Stimulated activated CD4-positive, alpha-beta T cell treated with anti-CD3 and anti-CD28 coated beads, Interleukin-2, amount 100 ng/mL, for 24 hours (primary cell): ENCODE measurements around the gene SPTBN2.
"Not testable (repeated sequence)": the region's sequence is repeated elsewhere in the genome, so short reads cannot be mapped to it uniquely, and the experiment has no call there.

ENCODE experiments used
- DNase-seq, 2 donors: peaks; one replicate each; pipeline ENCODE4 v3.0.0-alpha.2; 2020

The SPTBN2 gene

GRCh38 chr11:66680966-66681645, 47.9 kb downstream of the SPTBN2 start:
- no peak for DNase-seq

DNA sequence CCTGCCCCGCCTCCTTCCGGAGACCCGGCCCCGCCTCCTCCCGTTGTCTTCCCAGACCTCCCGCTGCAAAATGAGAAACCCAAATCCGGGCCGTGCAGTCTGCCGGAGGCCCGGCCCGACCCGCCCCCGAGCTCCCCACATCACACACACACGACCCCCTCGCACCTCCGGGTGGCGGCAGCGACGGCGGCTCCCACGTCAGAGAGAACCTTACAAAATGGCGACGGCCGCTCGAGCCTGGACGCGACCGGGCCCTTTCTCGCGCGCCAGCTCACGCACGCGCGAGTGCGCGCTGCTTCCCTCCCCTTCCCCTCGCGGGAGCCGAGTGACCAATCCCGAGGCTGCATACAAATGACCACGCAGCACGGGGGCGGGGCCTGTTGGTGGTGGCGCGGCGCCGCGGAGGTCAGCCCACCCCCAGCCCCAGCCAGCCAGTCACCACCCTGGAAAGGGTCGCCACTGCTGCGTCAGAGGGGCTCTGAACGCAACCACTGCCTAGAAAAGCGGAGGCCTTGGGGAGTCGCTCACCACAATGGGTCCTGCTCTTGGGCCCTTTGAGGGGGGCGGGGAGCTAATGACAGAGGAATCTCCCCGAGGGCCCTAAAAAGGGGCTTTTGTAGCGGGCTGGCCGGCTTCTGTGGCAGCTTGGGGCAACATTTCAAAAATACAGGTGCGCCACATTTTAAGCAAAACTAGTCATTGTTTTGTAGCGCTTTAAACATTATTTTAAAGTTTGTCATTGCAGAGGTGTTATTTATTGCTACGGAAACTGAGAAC, 51.2 kb downstream of the SPTBN2 start, which contains the start of gene RBM4B:
Gene RBM4B (minus strand): TSS at position 289 of the 777 bp plus-strand sequence. CDS start 808 bp downstream, outside the sequence.
- peak; percentile 95 to 98 for DNase-seq

GRCh38 chr11:66676931-66677598, 52.0 kb downstream of the SPTBN2 start:
- DNase-seq = no peak

- no peak for DNase-seq
These were observed 52.6 kb downstream of the SPTBN2 start for GRCh38 chr11:66676282-66676919.

GRCh38 chr11:66674964-66675602, 53.9 kb downstream of the SPTBN2 start:
- DNase-seq = no peak

- no peak for DNase-seq
These were observed 58.2 kb downstream of the SPTBN2 start for GRCh38 chr11:66670816-66671215.

GRCh38 chr11:66665369-66665768, 63.6 kb downstream of the SPTBN2 start:
- DNase-seq = no peak

GRCh38 chr11:66663741-66664296, 65.2 kb downstream of the SPTBN2 start:
- DNase-seq = no peak

DNA sequence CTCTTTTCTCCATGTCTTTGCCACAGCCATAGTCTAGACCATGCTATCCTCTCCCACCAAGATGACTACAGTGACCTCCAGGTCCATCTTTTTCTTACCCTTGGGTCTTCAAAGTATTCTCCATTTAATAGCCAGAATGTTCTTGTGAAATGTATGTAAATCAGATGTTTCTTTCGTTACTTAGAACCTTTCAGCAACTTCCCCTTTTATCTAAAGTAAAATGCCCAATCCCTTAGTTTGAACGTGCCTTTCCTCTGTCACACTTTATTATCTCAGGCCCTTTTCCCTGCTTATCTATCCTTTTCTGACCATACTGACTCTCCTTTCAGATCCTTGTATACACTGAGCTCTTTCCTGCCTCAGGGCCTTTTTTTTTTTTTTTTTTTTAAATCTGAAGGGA, 69.3 kb downstream of the SPTBN2 start:
- DNase-seq = no peak

GRCh38 chr11:66653123-66653522, 75.9 kb downstream of the SPTBN2 start:
- DNase-seq = no peak

DNA sequence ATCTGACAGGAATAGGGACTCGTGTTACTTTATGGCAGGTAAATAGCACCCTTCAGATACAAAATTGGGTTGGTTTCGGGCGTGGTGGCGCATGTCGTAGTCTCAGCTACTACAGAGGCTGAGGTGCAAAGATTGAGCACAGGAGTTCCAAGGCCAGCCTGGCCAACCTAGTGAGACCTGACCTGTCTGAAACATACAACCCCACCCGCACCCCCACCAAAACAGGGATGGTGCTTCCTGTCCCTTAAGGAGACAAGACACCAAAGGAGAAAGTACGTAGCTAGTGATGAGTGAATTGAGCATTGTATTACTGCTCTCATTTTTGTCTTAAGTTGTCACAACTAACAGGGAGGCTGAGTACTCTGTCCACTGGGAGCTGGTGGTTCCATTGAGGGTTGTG, 76.4 kb downstream of the SPTBN2 start:
- no peak for DNase-seq

GRCh38 chr11:66651016-66651415, 78.0 kb downstream of the SPTBN2 start:
- no peak for DNase-seq

DNA sequence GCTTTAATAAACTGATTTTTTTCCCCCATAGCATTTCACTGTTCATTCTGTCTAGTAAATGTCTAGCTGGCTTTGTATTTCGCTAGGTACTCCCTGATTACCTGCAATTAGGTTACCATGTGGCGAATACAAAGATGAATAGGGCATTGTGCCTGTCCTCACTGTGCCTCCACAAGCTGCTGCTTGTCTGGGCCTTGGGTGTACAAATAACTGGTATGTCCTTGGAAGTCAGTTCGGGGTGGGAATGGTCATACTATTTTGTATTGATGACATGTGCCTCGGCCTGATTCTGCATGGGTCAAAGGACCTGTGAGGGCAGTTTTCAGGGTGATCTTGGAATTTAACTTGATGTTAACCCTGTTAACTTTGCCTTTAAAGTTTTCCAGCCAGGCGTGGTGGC, 79.1 kb downstream of the SPTBN2 start:
- no peak for DNase-seq

DNA sequence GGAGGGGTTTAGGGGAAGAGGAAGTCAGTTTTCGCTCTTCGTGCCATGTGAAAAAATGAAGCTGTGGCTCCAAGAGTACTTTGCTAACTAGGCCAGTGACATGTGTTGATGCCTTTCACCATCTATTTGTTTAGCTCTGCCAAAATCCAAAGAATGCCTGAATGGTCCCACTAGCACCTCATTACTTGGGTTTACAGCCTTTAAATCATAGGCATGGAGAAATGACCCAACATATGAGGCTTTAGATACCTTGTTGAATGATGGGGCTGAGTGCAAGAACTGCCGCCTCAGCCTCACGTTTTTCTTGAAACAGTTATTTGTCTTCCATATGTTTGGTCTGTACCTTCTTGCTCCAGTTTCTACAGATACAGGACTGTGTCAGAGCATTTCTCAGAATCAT, 82.2 kb downstream of the SPTBN2 start:
- no peak for DNase-seq

DNA sequence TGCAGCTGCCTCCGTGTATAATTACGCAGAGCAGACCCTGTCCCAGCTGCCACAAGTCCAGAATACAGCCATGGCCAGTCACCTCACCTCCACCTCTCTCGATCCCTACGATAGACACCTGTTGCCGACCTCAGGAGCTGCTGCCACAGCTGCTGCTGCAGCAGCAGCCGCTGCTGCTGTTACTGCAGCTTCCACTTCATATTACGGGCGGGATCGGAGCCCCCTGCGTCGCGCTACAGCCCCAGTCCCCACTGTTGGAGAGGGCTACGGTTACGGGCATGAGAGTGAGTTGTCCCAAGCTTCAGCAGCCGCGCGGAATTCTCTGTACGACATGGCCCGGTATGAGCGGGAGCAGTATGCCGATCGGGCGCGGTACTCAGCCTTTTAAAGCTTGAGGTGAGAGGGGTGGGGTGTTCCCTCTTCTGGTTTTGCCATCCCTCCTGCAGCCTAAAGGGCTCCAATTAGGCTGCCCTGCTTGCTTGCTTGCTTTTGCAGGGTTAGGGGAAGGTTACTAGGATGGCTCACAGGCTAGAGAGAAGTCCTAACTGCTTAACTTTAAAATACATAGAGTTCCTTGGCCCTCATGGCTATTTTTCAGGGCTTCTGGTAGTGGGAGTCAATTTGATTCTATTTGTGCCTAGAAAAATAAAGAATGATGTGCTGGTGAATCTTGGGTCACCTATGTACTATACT, 85.1 kb downstream of the SPTBN2 start:
- no peak for DNase-seq

- DNase-seq = no peak
These were observed 87.2 kb downstream of the SPTBN2 start for GRCh38 chr11:66641834-66642233.

- DNase-seq = not testable (repeated sequence)
These were observed 89.1 kb downstream of the SPTBN2 start for GRCh38 chr11:66639814-66640340.

- DNase-seq = peak in 1 of 2 donors; percentile 50
These were observed 89.8 kb downstream of the SPTBN2 start for GRCh38 chr11:66639066-66639813.

- DNase-seq = peak; percentile 91 to 95
These were observed 90.6 kb downstream of the SPTBN2 start, which contains the start of gene RBM4 for GRCh38 chr11:66638177-66639065. TSS of gene RBM4 (plus strand) at chr11:66638703. CDS start at chr11:66639712, 1,009 bp downstream.
